Measurements from ENCODE around the gene DLGAP4.

DNA sequence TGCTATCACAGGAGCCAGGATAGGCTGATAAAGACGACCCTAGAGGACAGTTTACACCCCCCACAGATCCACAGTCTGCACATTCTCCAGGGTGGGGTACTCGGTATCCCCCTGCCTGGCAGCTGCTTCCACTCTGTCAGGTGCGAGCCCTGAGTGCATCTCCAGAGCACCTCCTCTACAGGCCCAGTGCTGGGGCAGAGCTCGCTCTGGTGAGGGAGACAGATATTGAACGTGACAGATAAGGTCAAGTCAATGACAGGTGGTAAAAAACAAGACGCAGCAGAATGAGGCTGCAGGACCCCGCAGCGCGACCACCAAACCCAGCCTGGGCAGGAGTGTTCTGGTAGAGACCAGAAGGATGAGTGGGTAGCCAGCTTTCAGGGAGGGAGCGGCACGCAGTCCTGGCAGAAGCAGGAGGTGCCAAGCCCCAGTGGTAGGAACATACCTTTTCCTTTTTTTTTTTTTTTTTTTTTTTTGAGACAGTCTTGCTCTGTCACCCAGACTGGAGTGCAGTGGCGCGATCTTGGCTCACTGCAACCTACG, 222.8 kb downstream of the DLGAP4 start:
- TF ChIP-seq, protein P1, sequence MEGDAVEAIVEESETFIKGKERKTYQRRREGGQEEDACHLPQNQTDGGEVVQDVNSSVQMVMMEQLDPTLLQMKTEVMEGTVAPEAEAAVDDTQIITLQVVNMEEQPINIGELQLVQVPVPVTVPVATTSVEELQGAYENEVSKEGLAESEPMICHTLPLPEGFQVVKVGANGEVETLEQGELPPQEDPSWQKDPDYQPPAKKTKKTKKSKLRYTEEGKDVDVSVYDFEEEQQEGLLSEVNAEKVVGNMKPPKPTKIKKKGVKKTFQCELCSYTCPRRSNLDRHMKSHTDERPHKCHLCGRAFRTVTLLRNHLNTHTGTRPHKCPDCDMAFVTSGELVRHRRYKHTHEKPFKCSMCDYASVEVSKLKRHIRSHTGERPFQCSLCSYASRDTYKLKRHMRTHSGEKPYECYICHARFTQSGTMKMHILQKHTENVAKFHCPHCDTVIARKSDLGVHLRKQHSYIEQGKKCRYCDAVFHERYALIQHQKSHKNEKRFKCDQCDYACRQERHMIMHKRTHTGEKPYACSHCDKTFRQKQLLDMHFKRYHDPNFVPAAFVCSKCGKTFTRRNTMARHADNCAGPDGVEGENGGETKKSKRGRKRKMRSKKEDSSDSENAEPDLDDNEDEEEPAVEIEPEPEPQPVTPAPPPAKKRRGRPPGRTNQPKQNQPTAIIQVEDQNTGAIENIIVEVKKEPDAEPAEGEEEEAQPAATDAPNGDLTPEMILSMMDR (IDR thresholded peaks at IDR 0.05 in 4 of 5, conservative IDR thresholded peaks at IDR 0.05 in 1 of 5): no peak
- no peak for TF ChIP-seq POLR2A (IDR thresholded peaks at IDR 0.05)

All from gastrocnemius medialis (tissue), 4 donors.